CD4-positive, alpha-beta T cell (primary cell): ENCODE data around the gene RANGRF. TPM values are rescaled to one million over a fixed set of nuclear protein-coding genes. Genes with fewer than 3 reads are reported as not detected.
"Not testable (repeated sequence)": the region's sequence is repeated elsewhere in the genome, so short reads cannot be mapped to it uniquely, and the experiment has no call there.

Experiments used
- ATAC-seq: fragments of 200-7000 bp; cut with Tn5 transposase; one replicate; pipeline ENCODE4 v1.10.0; 2022; ENCODE audit warnings: mild to moderate bottlenecking; ENCODE audit not compliant: poor library complexity
- CTCF ChIA-PET: fragments of 350-600 bp; sonication (Branson Sonifier 250); formaldehyde crosslinking; loops from one replicate; lab custom pipeline; 2021; ENCODE audit warnings: antibody characterized with exemption, inconsistent platforms; lab: Charles Lee
- POLR2A ChIA-PET: fragments of 350-600 bp; sonication (Branson Sonifier 250); formaldehyde crosslinking; loops from one replicate; lab custom pipeline; 2021; ENCODE audit warnings: antibody characterized with exemption, inconsistent platforms; lab: Charles Lee
- DNase-seq, 14 experiments: peaks; one replicate each; pipeline ENCODE4 v3.0.0-alpha.2; 2013 to 2020; ENCODE audit warnings: mixed read lengths in 2 of 14
- H3K27ac ChIP-seq, 2 donors: one replicate each; pipeline versions ENCODE4 v1.5.1 to v1.7.0; 2013; ENCODE audit warnings: low read length in 2 of 2, low read depth in 1 of 2, mild to moderate bottlenecking in 1 of 2
- H3K27me3 ChIP-seq, 2 experiments: 1 replicate in 1 of 2; 2 replicates in 1 of 2; pipeline versions ENCODE4 v1.6.1 to v1.7.0; 2013; ENCODE audit warnings: low read length in 2 of 2, control low read depth in 1 of 2, mild to moderate bottlenecking in 1 of 2, moderate library complexity in 1 of 2; ENCODE audit not compliant: insufficient read depth in 2 of 2, control insufficient read depth in 1 of 2
- H3K36me3 ChIP-seq: one replicate; pipeline ENCODE4 v1.6.1; 2013; ENCODE audit warnings: low read length, control low read depth; ENCODE audit not compliant: insufficient read depth
- H3K4me1 ChIP-seq: one replicate; pipeline ENCODE4 v1.6.1; 2013; ENCODE audit warnings: low read length, control low read depth; ENCODE audit not compliant: insufficient read depth
- H3K4me3 ChIP-seq: one replicate; pipeline ENCODE4 v1.5.1; 2013; ENCODE audit warnings: mild to moderate bottlenecking, low read length, moderate library complexity
- H3K9me3 ChIP-seq, 2 experiments: 1 replicate in 1 of 2; 2 replicates in 1 of 2; pipeline versions ENCODE4 v1.6.1 to v1.7.0; 2013; ENCODE audit warnings: low read length in 2 of 2, mild to moderate bottlenecking in 2 of 2, control low read depth in 1 of 2, moderate library complexity in 1 of 2; ENCODE audit not compliant: control insufficient read depth in 1 of 2, insufficient read depth in 1 of 2
- H3K27ac Mint-ChIP-seq: one replicate; pipeline ENCODE4 v1.8.0; 2020; ENCODE audit warnings: mixed read lengths
- H3K27me3 Mint-ChIP-seq: one replicate; pipeline ENCODE4 v1.8.0; 2021; ENCODE audit warnings: mixed read lengths
- H3K36me3 Mint-ChIP-seq: one replicate; pipeline ENCODE4 v1.8.0; 2021; ENCODE audit warnings: low read depth, mixed read lengths
- H3K4me1 Mint-ChIP-seq: one replicate; pipeline ENCODE4 v1.8.0; 2021; ENCODE audit warnings: low read depth, mixed read lengths
- H3K4me3 Mint-ChIP-seq: one replicate; pipeline ENCODE4 v1.8.0; 2020; ENCODE audit warnings: mild to moderate bottlenecking, mixed read lengths
- H3K9me3 Mint-ChIP-seq: one replicate; pipeline ENCODE4 v1.8.0; 2020; ENCODE audit warnings: mixed read lengths
- intact Hi-C, 2 experiments: fragments of 100-400 bp; cut with DNase I in 1 of 2; cut with micrococcal nuclease in 1 of 2; formaldehyde crosslinking; loops; one replicate each; pipeline versions ENCODE4 v1.15.1 to v1.9.0; 2023 to 2025; cut with DNase I, micrococcal nuclease
- total RNA-seq, 174 experiments: library from RNA in 2 of 174; stranded (reverse) in 2 of 174; gene quantifications; one replicate each; pipeline ENCODE4 v1.2.3 and lab custom pipeline; 2021 to 2026
- TF ChIP-seq, protein P1 (sequence below): fragments of 200-600 bp; IDR thresholded peaks from one replicate; pipeline ENCODE4 v1.8.0; 2022; ENCODE audit warnings: antibody characterized with exemption, mild to moderate bottlenecking

The RANGRF gene
- total RNA-seq, 2 experiments from 2014 or later: 23.1 to 24.6 TPM

DNA sequence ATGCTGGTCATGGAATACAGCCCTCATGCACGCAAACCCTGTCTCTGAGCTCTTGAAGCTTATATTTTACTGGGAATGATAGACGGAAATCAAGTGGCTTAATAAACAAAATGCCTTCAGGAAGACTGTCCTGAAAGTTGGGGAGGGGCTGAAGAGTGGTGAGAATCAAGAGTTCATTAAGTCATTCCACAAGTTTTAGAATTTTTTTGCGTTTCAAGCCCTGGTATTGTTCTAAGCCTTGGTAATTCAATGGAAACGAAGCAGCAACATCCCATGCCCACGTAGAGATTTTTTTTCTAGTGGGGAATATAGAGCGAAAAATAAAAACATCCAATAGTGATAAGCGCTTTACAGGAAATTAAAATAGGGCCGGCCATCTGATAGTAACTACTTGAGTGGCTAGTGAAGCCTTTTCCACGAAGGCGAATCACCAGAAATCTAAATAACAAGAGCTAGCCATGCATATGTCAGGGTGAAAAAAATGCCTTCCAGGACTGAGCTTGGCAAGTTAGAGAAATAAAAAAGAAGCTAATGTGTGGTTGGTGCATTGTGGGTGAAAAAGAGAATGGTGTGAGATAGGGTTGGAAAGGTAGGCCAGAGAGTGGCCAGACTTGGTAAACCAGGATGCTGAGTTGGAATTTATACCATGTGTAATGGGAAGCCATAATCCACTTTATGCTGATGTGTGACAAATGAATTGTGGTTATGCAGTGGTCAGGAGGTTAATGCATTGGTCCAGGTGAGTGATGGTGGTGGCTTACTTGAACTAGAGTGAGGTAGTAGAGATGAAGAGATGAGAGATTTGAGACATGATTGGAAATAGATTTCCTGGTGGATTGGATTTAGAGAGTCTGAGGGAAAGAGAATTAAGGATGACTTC, 38.6 kb upstream of the RANGRF start:
- peaks cover 56% of the 10 kb centered on the region for H3K4me1 Mint-ChIP-seq
- H3K9me3 Mint-ChIP-seq: no peaks in the 10 kb centered on the region
- peak overlapping the region; percentile 75 for H3K4me3 ChIP-seq
- H3K4me3 Mint-ChIP-seq: peak overlapping the region; percentile 98
- no peaks in the 10 kb centered on the region for H3K9me3 ChIP-seq
- H3K4me1 ChIP-seq: peaks cover 45% of the 10 kb centered on the region
- peak overlapping the region; percentile 100 for H3K27ac Mint-ChIP-seq
- H3K36me3 Mint-ChIP-seq: peaks cover 47% of the 10 kb centered on the region
- peaks cover 14% of the 10 kb centered on the region for H3K36me3 ChIP-seq
- H3K27ac ChIP-seq: peak overlapping the region; percentile 99 to 100
- ChIA-PET POLR2A (interaction anchor here (0.8 to 13.7 kb wide), 14 partner anchors 18 to 176 kb away, joined by 3 to 630 read pairs (median 41); partner anchors contain the start of genes BORCS6, RANGRF and SLC25A35), CTCF (interaction anchor here (1.3 to 1.7 kb wide), 3 partner anchors 29 to 134 kb away, joined by 3 to 4 read pairs (median 4); no protein-coding TSS in a partner anchor)
- ATAC-seq (no peak), DNase-seq (no peak)
- intact Hi-C loops: loop anchor here (1.0 to 5.0 kb wide), 10 partner anchors 38 to 131 kb away; partner anchors contain the start of genes AURKB (in 2 of the 2), HES7 (in 1 of the 2), RANGRF (in 1 of the 2) and SLC25A35 (in 1 of the 2)
- TF ChIP-seq, protein P1, sequence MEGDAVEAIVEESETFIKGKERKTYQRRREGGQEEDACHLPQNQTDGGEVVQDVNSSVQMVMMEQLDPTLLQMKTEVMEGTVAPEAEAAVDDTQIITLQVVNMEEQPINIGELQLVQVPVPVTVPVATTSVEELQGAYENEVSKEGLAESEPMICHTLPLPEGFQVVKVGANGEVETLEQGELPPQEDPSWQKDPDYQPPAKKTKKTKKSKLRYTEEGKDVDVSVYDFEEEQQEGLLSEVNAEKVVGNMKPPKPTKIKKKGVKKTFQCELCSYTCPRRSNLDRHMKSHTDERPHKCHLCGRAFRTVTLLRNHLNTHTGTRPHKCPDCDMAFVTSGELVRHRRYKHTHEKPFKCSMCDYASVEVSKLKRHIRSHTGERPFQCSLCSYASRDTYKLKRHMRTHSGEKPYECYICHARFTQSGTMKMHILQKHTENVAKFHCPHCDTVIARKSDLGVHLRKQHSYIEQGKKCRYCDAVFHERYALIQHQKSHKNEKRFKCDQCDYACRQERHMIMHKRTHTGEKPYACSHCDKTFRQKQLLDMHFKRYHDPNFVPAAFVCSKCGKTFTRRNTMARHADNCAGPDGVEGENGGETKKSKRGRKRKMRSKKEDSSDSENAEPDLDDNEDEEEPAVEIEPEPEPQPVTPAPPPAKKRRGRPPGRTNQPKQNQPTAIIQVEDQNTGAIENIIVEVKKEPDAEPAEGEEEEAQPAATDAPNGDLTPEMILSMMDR: no peak
- peaks cover 5% of the 10 kb centered on the region for H3K27me3 Mint-ChIP-seq
- H3K27me3 ChIP-seq: no peaks in the 10 kb centered on the region

DNA sequence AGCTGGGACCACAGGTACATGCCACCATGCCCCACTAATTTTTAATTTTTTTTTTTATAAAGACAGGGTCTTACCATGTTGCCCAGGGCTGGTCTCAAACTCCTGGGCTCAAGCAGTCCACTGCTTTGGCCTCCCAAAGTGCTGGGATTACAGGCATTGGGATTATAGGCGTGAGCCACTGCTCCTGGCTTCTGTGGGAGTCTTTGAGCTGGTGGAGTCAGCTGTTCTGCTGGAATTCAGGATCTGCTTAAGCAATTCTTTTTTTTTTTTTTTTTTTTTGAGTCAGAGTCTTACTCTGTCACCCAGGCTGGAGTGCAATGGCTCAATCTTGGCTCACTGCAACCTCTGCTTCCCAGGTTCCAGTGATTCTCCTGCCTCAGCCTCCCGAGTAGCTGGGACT, 37.1 kb upstream of the RANGRF start:
- H3K4me3 ChIP-seq: not testable (repeated sequence)

DNA sequence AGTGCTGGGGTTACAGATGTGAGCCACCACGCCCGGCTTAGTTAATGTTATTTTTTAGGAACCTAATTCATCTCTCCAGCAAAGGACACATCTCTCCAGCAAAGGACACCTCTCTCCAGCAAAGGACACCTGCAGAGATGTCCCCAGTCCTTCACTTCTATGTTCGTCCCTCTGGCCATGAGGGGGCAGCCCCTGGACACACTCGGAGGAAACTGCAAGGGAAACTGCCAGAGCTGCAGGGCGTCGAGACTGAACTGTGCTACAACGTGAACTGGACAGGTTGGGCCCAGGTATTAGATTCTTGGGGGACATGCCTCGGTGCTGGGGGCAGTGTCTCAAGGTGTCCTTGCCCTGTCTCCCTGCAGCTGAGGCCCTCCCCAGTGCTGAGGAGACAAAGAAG, 34.7 kb upstream of the RANGRF start:
- Histone ChIP-seq H3K4me1 (peaks cover 11% of the 10 kb centered on the region), H3K27me3 (no peaks in the 10 kb centered on the region), H3K27ac (no peak overlapping the region), H3K36me3 (peaks cover 30% of the 10 kb centered on the region), H3K9me3 (no peaks in the 10 kb centered on the region), H3K4me3 (no peak overlapping the region)
- Mint-ChIP-seq H3K4me1 (peaks cover 19% of the 10 kb centered on the region), H3K27ac (peak overlapping the region; percentile 27), H3K36me3 (peaks cover 32% of the 10 kb centered on the region), H3K9me3 (no peaks in the 10 kb centered on the region), H3K4me3 (no peak overlapping the region), H3K27me3 (peaks cover 3% of the 10 kb centered on the region)
- TF ChIP-seq, protein P1: no peak
- peak in 2 of 14 experiments; percentile 10 to 11 for DNase-seq
- ChIA-PET CTCF (no interaction called here), POLR2A (no interaction called here)
- no peak for ATAC-seq
- intact Hi-C loops: no loop called here

More for the DNA sequence above, 37.1 kb upstream of the RANGRF start:
- Mint-ChIP-seq H3K36me3 (peaks cover 47% of the 10 kb centered on the region), H3K4me1 (peaks cover 40% of the 10 kb centered on the region)
- H3K27ac ChIP-seq, H3K4me3 Mint-ChIP-seq, H3K27ac Mint-ChIP-seq, intact Hi-C loops, H3K27me3 ChIP-seq, ATAC-seq, H3K9me3 ChIP-seq, H3K9me3 Mint-ChIP-seq, H3K27me3 Mint-ChIP-seq, DNase-seq, CTCF ChIA-PET: not testable (repeated sequence)
- POLR2A ChIA-PET: interaction anchor here (1.3 kb wide), 2 partner anchors 26 to 28 kb away, joined by 3 read pairs; no protein-coding TSS in a partner anchor
- H3K4me1 ChIP-seq: peaks cover 30% of the 10 kb centered on the region
- H3K36me3 ChIP-seq: peaks cover 22% of the 10 kb centered on the region
